Stimulated activated CD8-positive, alpha-beta memory T cell treated with anti-CD3 and anti-CD28 coated beads, Interleukin-12 subunit alpha, Interleukin-12 subunit beta, amount 100 ng/mL, for 24 hours (primary cell): ENCODE results near the gene CHAF1A.

Source experiments
- DNase-seq: peaks from one replicate; pipeline ENCODE4 v3.0.0-alpha.2; 2020; ENCODE audit errors: extremely low read depth

Gene CHAF1A

DNA sequence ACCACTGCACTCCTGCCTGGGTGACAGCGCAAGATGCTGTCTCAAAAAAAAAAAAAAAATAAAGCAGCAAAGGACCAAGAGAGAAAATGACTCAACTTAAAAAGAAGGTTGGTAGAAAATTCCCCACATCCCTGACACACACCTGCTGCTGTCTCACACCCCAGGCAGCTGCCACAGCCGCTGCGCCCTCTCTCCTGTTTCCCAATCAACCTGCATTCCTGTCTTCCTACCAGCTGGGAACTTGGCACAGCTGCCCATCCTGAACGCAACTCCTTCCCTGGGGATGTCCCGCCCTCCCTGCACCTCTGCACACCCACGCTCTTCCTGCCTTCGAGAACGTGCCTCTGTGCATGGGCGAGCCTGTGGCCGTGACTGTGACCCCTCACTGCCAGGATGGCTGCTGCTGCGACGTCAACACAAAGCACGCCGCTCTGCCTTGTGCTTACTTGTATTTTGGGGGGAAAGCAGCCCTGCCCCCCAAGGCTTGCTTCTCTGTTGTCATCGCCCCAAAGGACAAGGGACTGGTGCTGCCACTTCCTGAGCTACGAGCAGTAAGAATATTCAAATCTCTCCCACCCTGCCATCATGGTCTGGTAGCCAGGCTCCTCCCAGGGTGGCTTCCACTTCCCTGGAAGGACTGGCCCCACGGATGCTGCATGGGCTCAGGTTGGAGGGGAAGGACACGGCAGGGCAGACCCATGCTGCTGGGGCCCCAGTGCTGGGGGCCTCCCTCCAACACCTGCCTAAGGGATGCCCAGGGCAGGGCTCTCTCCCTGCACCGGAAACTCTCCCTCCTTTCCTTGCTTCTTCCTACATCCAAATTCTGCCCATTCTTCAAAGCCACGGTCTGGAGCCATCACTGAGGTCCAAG, 22.8 kb upstream of the CHAF1A start:
- DNase-seq = no peak

DNA sequence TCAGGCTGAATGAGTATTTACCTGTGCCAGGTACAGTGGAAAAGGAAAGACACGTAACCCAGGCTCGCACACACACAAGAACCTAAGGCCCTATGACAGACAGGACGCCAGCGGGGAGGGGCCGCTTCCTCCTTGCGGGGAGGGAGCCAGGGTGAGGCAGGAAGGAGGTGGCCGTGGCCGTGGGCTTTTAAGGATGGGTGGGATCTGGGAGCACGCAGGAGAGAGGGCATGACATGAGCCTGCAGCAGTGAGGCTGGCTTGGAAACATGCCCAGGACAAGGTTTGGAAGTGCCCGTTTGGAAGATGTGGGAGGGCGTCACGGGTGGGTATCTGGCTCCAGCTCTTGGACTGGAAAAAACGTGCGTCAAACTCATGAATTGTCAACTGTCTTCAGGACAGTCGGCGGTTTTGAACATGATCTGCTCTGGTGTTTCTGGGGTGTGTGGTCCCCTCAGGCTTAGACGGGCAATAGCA, 22.1 kb upstream of the CHAF1A start:
- DNase-seq = no peak

DNA sequence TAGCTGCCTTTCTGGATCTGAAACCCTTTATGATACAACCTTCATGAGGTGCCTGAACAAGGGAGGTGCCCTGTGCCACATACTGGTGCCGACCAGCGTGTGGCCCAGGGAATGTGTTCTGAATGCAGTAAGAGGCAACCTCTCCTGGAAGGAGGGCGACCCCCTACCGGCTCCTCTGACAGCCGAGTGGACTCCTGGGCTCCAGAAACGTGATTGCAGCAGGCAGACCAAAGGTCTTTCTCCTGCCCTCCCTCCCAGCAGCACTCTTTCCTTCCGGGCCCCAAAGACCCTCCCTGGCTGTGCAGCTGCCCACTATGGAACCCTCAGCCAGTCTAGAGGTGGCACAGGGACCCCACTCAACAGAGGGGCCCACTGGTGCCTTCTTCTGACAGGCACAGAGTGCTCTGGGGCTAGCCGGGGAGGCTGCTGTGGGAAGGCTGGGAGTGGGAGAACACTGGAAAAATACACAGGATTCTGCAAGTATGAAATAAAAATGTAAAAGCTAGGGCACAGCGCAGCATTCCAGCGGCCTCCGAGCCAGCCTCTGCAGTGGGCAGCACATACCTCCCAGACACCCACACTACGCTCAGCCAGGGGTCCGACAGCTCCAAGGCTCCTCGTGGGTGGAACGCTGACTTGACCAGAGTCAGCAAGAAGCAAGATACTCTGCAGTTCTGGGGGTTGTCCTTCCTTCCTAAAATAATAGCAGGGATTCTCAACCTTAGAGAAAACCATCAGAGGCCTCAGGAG, 17.0 kb upstream of the CHAF1A start:
- DNase-seq = no peak

DNA sequence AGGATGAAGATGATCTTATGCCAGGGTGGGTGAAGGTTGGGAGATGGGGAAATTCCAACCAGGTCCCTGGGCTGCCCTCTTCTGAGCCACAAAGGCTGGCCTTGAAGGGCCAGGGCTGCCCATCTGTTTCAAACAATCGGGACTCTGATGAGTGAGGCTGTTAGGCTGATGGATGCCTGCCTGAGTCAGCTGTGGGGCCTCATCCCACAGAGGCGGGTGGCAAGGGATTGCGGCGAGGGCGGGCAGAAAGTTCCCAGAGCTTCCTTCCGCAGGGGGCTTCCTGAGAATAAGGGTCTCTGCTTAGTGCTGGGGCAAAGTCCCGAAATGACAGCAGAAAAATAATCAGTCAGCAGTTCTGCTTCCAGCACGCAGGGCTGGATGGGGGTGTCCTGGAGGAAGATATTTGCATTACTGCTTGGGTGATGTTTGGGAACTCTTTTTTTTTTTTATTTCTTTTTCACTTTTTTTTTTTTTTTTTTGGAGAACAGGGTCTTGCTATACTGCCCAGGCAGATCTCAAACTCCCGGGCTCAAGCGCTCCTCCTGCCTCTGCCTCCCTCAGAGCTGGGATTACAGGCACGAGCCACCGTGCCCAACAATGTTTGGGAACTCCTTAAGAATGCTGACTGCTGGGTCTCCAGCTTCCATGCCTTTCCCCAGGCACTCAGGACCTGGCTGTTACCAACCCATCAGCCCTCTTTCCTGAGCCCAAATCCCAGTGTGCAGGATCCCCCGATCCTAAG, 16.2 kb upstream of the CHAF1A start:
- no peak for DNase-seq

DNA sequence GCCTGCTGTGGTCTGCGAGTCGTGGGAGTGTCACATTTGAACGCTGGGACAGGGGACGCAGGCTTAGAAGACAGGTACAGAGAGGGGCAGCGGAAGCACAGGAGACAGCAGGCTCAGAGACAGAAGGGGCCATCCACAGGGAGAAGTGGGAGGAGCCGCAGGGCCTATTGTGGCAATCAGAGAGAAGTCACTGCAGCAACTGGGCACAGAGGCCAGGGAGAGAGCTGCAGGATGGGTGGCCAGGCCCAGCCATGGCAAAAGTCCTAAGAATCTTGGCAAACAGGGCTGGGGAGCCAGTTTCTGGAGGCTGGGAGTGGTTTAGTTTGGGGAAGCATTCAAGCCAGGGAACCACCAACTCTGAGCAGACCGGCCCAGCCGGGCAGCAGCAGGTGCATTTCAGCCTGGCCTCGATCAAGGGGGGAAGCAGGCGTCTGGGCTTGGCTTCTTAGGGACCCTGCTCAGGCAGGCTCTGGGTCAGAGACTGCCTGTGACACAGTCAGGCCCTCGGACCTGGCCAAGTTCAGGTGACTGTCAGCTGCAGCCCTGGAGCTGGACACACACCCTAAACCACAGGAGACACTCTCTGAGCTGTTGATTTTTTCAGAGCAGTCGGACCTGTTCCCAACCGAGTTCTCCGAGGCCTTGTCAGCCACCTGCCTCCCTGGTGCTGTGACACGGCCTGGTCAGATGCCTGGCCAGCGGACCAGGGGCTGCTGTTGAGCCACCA, 13.9 kb upstream of the CHAF1A start:
- DNase-seq = no peak

DNA sequence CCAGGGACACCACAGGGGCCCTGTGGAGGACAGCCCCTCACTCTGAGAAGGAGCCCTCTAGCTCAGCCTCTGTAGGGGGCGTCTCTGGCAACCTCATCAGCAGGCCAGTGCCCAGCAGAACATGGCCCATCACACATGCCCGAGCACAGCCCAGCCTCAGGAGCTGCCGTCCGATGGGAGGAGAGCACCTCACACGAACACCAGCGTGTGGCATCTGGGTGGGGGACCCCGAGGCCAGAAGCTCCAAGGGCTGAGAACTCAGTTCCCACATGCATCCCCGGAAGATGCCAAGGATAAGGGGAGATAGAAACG, 13.4 kb upstream of the CHAF1A start:
- DNase-seq = no peak

DNA sequence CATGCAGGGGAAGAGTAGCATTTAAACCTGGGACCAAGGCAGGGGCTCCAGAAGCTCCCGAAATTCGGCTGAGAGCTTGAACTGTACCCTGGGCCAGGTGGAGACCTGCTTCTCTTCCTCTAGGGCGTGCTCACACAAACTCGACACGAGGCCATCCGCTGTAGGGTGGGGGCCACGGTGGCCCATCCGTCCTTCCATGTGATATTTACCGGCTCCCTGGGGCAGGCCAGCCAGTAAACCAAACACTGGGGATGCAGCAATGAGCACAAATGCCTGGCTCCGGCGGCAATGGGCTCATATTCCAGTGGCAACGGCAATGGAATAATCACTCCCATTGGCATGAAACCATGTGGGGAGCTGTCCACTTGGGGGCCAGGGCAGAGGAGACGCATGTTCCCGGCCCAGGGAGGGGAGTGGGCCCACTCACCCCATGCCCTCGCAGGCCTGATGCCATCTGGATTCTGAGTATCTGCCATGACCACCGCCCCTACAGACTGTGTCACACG, 12.9 kb upstream of the CHAF1A start:
- no peak for DNase-seq

DNA sequence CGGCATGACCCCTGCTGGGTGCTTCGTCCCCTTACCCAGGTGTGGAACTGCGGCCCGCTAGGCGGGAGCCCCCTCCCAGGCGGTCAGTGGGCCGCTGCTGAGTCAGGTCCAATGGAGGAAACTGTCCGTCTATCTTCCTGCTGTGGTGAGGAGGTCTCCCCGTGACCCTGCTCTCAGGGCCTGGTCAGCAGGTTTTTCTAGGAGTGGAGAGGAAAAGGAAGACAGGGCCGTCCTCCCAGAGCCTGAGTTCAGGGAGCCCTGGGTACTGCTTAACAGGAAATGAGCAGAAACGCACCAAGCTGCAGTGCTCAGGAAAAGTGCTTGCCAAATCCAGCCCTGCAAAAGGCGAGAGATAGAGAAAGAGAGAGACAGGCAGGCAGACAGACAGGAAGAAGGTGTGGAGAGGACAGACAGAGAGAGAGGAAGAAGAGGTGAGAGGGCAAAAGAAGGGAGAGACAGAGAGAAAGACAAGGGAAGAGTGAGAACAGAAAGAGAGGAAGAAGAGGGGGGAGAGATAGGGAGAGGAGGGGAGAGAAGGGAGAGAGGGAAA, 12.3 kb upstream of the CHAF1A start:
- DNase-seq = no peak

DNA sequence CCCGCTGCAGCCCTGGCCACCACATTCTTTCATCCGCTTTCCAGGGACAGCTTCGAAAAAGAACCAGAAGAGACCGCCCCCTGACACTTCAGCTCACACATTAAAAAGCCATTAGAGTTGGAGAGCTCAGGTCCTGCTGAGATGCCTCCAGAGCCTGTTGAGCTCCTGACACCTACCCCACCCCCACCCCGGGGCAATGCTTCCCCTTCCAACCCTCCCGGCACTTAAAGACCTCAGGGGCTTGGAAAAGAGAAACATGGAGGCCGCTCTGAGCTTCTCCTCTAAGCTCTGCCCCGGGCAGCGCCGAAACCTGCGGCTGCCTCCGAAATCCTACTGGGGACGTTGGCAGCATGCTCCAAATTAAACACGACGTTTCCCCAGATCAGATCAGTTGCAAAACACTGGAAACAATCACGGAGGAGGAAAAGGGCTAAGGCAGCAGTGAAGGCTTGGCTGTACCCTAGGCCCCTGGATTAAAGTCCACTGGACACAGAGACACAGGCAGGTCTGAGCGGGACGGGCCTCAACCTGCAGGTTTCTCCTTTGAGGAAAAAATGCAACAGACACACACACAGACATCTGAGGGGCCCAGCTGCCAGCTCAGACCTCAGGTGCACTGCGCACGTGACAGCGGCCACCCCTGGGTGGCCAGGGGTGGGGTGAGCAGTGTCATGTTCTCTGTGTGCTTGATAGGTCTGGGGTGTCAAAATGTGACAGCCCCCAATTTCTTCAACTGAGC, 11.7 kb upstream of the CHAF1A start:
- DNase-seq = no peak

DNA sequence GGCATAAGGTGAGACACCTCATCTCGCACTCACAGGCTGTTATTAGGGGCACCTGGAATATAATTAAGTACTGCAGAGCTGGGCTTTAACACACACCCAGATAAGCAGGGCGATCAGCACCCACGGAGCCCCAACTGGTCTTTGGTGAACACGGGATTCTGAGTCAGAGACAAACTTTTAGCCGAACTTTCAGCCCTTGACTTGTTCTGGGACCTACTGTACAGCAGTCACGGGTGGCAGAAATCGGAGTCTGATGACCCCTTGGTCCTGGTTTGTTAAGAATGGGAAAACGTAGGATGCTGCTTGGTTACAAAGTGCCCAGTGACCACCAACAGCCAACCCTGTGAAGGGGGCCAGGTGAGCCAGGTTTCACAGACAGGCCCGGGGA, 11.1 kb upstream of the CHAF1A start:
- DNase-seq = no peak

DNA sequence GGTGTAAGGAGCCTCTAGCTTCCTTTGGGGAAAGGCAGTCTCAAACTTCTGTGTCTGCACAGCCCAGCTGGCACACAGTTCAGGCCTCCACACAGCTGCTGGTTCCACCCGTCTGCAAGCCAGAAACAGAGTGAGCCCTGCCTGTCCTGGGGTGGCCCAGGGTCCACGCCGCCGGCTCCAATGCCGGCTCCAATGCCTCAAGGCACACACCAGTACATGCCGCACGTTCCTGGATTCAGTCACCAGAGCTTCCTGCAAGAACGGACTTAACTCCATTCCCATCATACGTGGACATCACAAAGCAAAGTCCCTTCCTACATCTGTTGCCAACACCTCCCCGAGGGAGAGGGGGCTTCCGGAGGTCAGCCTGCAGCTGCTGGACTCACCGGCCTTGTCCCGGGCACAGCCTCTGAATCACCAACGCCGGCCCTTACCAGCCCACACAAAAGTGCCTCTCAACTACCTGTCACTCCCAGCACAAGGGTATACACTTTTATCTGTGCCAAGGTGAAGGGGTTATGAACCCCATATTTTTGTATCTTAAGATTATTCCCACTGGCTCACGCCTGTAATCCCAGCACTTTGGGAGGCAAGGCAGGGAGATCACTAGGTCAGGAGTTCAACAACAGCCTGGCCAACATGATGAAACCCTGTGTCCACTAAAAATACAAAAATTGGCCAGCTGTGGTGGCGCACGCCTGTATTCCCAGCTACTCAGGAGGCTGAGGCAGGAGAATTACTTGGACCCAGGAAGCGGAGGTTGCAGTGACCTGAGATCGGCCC, 10.5 kb upstream of the CHAF1A start:
- DNase-seq = no peak

DNA sequence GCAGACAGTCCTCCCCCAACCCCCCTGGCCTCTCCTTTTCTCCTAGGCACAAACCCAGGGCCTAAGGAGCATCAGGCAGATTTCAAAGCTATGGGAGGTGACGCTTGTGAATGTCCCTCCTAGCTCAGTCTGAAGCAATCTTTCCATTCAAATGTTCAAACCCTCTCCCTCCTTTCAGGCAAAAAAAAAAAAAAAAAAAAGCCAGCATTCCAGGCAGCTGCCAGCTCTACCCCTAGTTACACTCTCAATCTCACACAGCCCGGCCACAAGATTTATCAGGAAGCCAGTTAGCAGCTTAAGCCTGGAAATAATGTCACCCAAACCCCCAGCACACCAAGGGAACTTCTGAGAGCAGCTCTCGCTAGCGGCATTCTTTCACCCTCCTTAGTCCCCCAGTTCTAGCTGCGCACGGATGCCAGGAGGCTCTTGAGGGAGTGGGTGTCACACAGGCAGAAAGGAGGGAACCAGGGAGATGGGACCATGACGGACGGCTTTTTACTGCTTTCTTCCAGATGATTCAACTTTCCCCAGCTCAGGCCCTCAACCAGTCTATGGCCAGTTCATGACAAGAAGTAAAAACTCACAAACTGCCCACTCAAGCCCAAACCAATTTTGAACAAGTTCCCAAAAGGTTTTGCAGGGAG, 8.4 kb upstream of the CHAF1A start:
- DNase-seq = no peak

DNA sequence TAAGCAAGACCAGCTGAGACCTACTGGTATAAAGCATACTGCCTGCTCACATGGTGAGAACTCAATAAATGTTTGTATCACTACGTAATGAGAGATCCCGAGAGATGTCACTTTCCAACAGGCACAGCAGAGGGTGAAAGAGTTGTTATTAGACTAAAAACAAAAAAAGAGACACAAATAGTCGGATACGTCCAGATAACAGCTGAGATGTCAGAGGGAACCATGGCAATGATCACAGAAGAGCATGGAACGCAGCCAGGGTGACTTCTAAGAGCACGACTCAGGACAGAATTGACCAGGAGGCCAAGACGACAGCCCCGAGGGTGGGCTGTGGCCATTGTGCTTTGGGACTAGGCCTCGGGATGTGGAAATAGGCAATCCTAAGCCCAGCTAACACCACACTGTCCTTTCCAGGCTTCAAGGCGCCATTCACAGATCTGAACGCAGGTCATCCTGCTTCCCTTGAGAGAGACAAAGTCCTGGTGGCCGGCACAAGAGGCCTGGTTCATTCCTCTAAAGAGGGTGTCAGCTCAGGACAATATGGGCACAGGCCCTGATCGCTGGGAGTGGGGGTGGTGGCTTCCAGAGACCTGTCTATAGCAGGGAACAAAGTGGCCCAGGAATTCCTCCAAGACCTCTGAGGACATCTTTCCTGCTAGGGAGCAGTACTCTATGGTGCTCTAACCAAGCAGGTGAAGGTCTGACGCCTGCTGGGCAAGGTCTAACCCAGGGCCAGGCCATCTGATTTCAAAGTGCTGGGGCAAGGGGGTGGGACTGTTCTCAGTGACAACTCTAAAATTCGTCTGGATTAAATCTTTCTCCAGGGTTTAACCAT, 5.3 kb upstream of the CHAF1A start:
- no peak for DNase-seq

DNA sequence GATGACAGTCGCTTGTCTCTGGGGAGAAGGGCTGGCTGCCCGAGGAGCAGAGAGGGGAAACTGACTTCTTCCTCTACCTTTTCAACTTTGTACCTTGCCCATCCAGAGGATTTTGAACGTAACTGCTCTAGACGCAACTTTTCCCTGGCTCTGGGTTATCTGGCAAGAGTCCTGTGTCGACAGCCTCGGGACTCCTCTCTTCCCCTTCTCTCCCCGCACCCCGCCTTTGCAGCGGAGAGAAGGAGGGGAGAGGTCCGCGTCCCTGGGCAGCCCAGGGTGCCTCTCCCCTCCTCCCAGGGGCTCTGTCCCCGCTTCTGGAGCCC, 2.7 kb upstream of the CHAF1A start:
- DNase-seq = no peak

DNA sequence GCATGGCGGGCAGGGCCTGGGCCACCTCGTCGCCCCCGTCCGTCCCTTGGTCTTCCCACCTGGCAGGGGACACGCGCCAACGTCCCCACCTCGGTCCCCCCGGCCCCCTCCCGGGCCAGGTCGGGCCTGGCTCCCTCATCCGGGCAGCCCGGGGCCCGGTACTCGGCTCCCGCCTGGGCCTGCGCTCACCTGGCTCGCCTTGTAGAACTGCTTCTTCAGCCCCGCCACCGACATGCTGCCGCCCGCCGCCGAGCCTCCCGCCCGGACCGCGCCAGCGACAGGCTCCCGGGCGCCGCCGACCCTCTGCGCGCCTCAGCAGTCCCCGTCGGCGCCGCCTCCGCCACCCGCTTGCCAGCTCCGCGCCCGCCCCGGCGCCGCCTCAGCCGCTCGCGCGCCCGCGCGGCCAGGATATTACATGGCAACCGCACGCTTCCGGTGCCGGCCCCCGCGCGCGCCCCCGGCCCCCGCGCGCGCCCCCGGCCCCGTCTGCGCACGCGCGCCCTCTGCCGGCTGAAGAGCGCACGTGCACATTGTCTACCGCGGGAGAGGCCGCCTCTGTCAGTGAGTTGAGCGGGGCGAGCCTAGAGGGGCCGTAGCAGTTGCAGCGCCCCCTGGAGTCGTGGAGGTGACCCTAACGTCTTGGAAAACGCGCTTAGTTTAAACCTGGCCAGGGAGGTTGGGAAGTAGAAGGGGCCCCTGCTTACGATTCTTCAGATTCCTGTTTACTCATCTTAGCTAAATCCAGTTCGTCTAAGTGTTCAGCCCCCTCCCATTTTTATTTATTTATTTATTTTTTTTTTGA, 2.1 kb upstream of the CHAF1A start, which contains the start of gene SH3GL1:
Gene SH3GL1, minus strand, starts transcription at position 413 of the 802 bp plus-strand sequence. Its CDS starts 179 bp downstream, at position 234.
- DNase-seq = peak; percentile 80

DNA sequence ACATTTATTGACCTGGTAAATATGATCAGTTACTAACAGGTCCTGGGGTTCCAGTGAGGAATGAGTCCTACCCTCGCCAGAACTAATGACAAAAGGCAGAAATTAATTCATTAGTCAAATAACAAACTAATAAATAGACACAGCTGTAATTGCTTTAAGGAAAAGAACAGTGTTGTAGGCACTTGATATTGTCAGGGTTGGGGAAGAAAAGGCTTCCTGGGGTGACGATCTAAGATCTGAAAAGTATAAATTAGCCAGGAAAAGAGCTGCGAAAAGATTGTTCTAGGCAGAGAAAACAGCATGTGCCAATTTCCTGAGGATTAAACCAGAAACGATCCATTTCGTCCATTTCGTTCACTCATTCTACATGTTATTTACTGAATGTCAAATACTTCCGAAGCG, 670 bp upstream of the CHAF1A start:
- DNase-seq = no peak

DNA sequence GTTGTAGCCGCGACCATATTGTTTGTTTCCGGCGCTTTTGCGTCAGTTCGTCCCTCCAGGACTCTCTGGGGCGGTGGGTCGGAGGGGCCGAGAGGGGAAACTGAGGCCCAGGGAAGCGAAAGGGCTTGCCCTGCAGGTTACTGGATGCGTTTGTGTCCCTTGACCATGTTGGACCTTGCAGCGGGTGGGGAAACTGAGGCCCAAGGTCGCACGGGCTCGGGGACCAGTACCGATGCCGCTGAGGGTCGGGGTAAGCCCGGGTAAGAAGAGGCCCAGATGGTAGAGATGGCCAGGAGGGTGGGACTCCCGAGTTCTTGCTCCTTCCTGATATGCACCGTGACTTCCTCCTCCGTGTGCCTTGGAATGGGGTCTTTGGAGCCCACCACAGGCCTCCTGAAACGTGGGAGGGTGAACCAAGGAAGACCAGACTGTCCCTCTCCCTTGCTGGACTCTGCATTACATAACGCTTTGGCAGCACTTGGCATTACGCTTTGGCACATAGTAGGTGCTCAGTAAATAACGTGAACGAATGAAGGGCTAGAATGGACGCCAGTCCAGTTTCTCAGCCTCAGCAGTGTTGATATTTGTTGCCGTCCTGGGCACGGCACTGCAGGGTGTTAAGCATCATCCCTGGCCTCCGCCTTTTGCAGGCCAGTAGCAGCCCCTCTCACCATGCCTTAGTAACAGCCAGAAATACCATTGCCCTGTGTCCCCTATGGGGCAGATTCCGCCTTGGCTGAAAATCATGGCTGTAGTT, 743 bp downstream of the CHAF1A start:
- DNase-seq = no peak
